PC-3 (cell line): ENCODE measurements around the gene HS2ST1. TPM values are rescaled to one million over a fixed set of nuclear protein-coding genes. Genes with fewer than 3 reads are reported as not detected.

Source experiments
- ATAC-seq: fragments of 200-7000 bp; cut with Tn5 transposase; 2 replicates; pipeline ENCODE4 v1.9.1; 2020; ENCODE audit warnings: mild to moderate bottlenecking, moderate library complexity
- BruUV-seq: library from RNA; stranded (reverse); fragments of 400-500 nt; replicated peaks from 2 replicates; lab custom pipeline; 2021; lab: Mats Ljungman, UMichigan
- CTCF ChIA-PET: fragments of 300-600 bp; sonication (Branson Sonifier 250); formaldehyde crosslinking; loops from one replicate; lab custom pipeline; 2022; ENCODE audit warnings: antibody characterized with exemption; lab: Charles Lee
- POLR2A ChIA-PET: fragments of 300-600 bp; sonication (Branson Sonifier 250); formaldehyde crosslinking; loops from one replicate; lab custom pipeline; 2022; ENCODE audit warnings: antibody characterized with exemption; ENCODE audit not compliant: unreplicated experiment; lab: Charles Lee
- DNase-seq: peaks from one replicate; pipeline ENCODE4 v3.0.0-alpha.2; 2015
- H2AFZ ChIP-seq: fragments of 300-600 bp; sonication (generic); 2 replicates; pipeline ENCODE4 v1.6.0; 2016; ENCODE audit warnings: antibody characterized with exemption, low read length
- H3F3A ChIP-seq: fragments of 300-600 bp; sonication (generic); one replicate; pipeline ENCODE4 v1.6.0; 2017; ENCODE audit warnings: antibody characterized with exemption, low read length, control low read depth, mild to moderate bottlenecking; ENCODE audit not compliant: unreplicated experiment
- H3K27ac ChIP-seq: fragments of 300-600 bp; sonication (generic); 2 replicates; pipeline ENCODE4 v1.5.1; 2016; ENCODE audit warnings: mild to moderate bottlenecking, low read length
- H3K27me3 ChIP-seq: fragments of 300-600 bp; sonication (generic); 2 replicates; pipeline ENCODE4 v1.6.1; 2016; ENCODE audit warnings: low read length, mixed read lengths
- H3K36me3 ChIP-seq: fragments of 300-600 bp; sonication (generic); 2 replicates; pipeline ENCODE4 v1.6.1; 2016; ENCODE audit warnings: low read depth, mixed run types, low read length, mixed read lengths
- H3K4me1 ChIP-seq: fragments of 300-600 bp; sonication (generic); 2 replicates; pipeline ENCODE4 v1.5.1; 2016; ENCODE audit warnings: low read length; ENCODE audit not compliant: insufficient read depth
- H3K4me2 ChIP-seq: fragments of 300-600 bp; sonication (generic); 2 replicates; pipeline ENCODE4 v1.6.0; 2016; ENCODE audit warnings: low read length
- H3K4me3 ChIP-seq: fragments of 300-600 bp; sonication (generic); 2 replicates; pipeline ENCODE4 v1.5.1; 2016; ENCODE audit warnings: mild to moderate bottlenecking, low read length, mixed read lengths
- H3K79me2 ChIP-seq: fragments of 300-600 bp; sonication (generic); 2 replicates; pipeline ENCODE4 v1.6.1; 2017; ENCODE audit warnings: low read length, mixed read lengths
- H3K9ac ChIP-seq: fragments of 300-600 bp; sonication (generic); 2 replicates; pipeline ENCODE4 v1.6.0; 2016; ENCODE audit warnings: mild to moderate bottlenecking, low read length
- H3K9me2 ChIP-seq: fragments of 300-600 bp; sonication (generic); replicated peaks from 2 replicates; pipeline ENCODE4 v1.6.1; 2016; ENCODE audit warnings: mixed run types, low read length, mixed read lengths
- H3K9me3 ChIP-seq: fragments of 300-600 bp; sonication (generic); 2 replicates; pipeline ENCODE4 v1.6.1; 2016; ENCODE audit warnings: low read length, mixed read lengths
- H4K20me1 ChIP-seq: fragments of 300-600 bp; sonication (generic); 2 replicates; pipeline ENCODE4 v1.6.1; 2016; ENCODE audit warnings: low read length, mixed read lengths
- EZH2 ChIP-seq: fragments of 300-600 bp; sonication (generic); IDR thresholded peaks from one replicate; pipeline ENCODE4 v1.6.1; 2017; ENCODE audit warnings: antibody characterized with exemption, mild to moderate bottlenecking, low read length; ENCODE audit not compliant: unreplicated experiment
- EZH2phosphoT487 ChIP-seq: fragments of 300-600 bp; sonication (generic); IDR thresholded peaks from 2 replicates; pipeline ENCODE4 v1.6.1; 2018; ENCODE audit warnings: mild to moderate bottlenecking, antibody characterized with exemption, low read length, borderline replicate concordance
- intact Hi-C: fragments of 100-400 bp; cut with micrococcal nuclease; formaldehyde crosslinking; loops from 2 replicates; pipeline ENCODE4 v1.9.0; 2023
- total RNA-seq: library from RNA; depleted of rRNA; stranded (reverse); fragments of >200 nt; gene quantifications from 2 replicates; pipeline ENCODE4 v1.2.3, GENCODE V29; 2014
- TF ChIP-seq, protein P1 (sequence below): fragments of 300-600 bp; sonication (generic); conservative IDR thresholded peaks from 2 replicates; pipeline ENCODE4 v1.5.1; 2017; ENCODE audit warnings: antibody characterized with exemption, low read depth, mild to moderate bottlenecking, low read length

Gene HS2ST1
- total RNA-seq, 1 experiment from 2014 or later, result 15.3 TPM

- Histone ChIP-seq H3K9ac (no peak overlapping the region), H3F3A (no peaks in the 10 kb centered on the region), H3K4me2 (no peak overlapping the region), H3K9me3 (no peaks in the 10 kb centered on the region), H3K36me3 (no peaks in the 10 kb centered on the region), H4K20me1 (no peaks in the 10 kb centered on the region), H2AFZ (no peak overlapping the region), H3K4me3 (no peak overlapping the region), H3K79me2 (no peaks in the 10 kb centered on the region), H3K9me2 (no peaks in the 10 kb centered on the region), H3K27ac (no peak overlapping the region), H3K27me3 (no peaks in the 10 kb centered on the region), H3K4me1 (no peaks in the 10 kb centered on the region)
- ChIA-PET CTCF (no interaction called here), POLR2A (no interaction called here)
- intact Hi-C loops, result no loop called here
- TF ChIP-seq, protein P1, sequence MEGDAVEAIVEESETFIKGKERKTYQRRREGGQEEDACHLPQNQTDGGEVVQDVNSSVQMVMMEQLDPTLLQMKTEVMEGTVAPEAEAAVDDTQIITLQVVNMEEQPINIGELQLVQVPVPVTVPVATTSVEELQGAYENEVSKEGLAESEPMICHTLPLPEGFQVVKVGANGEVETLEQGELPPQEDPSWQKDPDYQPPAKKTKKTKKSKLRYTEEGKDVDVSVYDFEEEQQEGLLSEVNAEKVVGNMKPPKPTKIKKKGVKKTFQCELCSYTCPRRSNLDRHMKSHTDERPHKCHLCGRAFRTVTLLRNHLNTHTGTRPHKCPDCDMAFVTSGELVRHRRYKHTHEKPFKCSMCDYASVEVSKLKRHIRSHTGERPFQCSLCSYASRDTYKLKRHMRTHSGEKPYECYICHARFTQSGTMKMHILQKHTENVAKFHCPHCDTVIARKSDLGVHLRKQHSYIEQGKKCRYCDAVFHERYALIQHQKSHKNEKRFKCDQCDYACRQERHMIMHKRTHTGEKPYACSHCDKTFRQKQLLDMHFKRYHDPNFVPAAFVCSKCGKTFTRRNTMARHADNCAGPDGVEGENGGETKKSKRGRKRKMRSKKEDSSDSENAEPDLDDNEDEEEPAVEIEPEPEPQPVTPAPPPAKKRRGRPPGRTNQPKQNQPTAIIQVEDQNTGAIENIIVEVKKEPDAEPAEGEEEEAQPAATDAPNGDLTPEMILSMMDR, result no peak
- TF ChIP-seq EZH2, result no peak
- TF ChIP-seq EZH2phosphoT487, result no peak
- DNase-seq (no peak), ATAC-seq (no peak)
- no TSS peak for BruUV-seq
Observed at GRCh38 chr1:86950712-86951419, 36.4 kb downstream of the HS2ST1 start.

GRCh38 chr1:86951430-86951829, 37.0 kb downstream of the HS2ST1 start:
- H3K4me1 ChIP-seq, result no peaks in the 10 kb centered on the region
- ChIA-PET POLR2A (no interaction called here), CTCF (no interaction called here)
- no peak overlapping the region for H3K4me3 ChIP-seq
- no peaks in the 10 kb centered on the region for H3K79me2 ChIP-seq
- no peaks in the 10 kb centered on the region for H3K36me3 ChIP-seq
- no peak overlapping the region for H3K27ac ChIP-seq
- no peak overlapping the region for H3K4me2 ChIP-seq
- H3F3A ChIP-seq, result no peaks in the 10 kb centered on the region
- ATAC-seq (no peak), DNase-seq (no peak)
- no peak overlapping the region for H2AFZ ChIP-seq
- no TSS peak for BruUV-seq
- TF ChIP-seq EZH2phosphoT487 (no peak), EZH2 (no peak)
- TF ChIP-seq, protein P1, result no peak
- no peak overlapping the region for H3K9ac ChIP-seq
- H3K27me3 ChIP-seq, result no peaks in the 10 kb centered on the region
- intact Hi-C loops, result no loop called here
- H3K9me3 ChIP-seq, result no peaks in the 10 kb centered on the region
- no peaks in the 10 kb centered on the region for H3K9me2 ChIP-seq
- H4K20me1 ChIP-seq, result no peaks in the 10 kb centered on the region

GRCh38 chr1:86953167-86953566, 38.7 kb downstream of the HS2ST1 start:
- Histone ChIP-seq H3K79me2 (no peaks in the 10 kb centered on the region), H3F3A (no peaks in the 10 kb centered on the region), H3K4me1 (no peaks in the 10 kb centered on the region), H3K27me3 (no peaks in the 10 kb centered on the region), H3K9me3 (no peaks in the 10 kb centered on the region), H4K20me1 (no peaks in the 10 kb centered on the region), H3K9me2 (no peaks in the 10 kb centered on the region), H3K4me2 (no peak overlapping the region), H3K36me3 (no peaks in the 10 kb centered on the region), H2AFZ (no peak overlapping the region), H3K27ac (no peak overlapping the region), H3K4me3 (no peak overlapping the region), H3K9ac (no peak overlapping the region)
- ChIA-PET CTCF (no interaction called here), POLR2A (no interaction called here)
- BruUV-seq, result no TSS peak
- no peak for TF ChIP-seq EZH2phosphoT487
- TF ChIP-seq EZH2, result no peak
- TF ChIP-seq, protein P1, result no peak
- ATAC-seq (no peak), DNase-seq (no peak)
- intact Hi-C loops, result no loop called here
